A549 (cell line): ENCODE results near the gene SHKBP1.

Experiments used
- CBX8 ChIP-seq: fragments of 200-600 bp; sonication (generic); IDR thresholded peaks from 2 replicates; pipeline ENCODE4 v1.6.1; 2016
- CHD4 ChIP-seq: fragments of 200-600 bp; sonication (generic); IDR thresholded peaks from 2 replicates; pipeline ENCODE4 v1.6.1; 2016; ENCODE audit warnings: antibody characterized with exemption, mild to moderate bottlenecking, borderline replicate concordance
- EHMT2 ChIP-seq: fragments of 200-600 bp; sonication (generic); IDR thresholded peaks from 2 replicates; pipeline ENCODE4 v1.6.1; 2016; ENCODE audit warnings: antibody characterized with exemption, low read depth, mild to moderate bottlenecking, moderate library complexity
- ESRRA ChIP-seq: fragments of 150-350 bp; IDR thresholded peaks from 2 replicates; pipeline ENCODE4 v1.6.1; 2014; ENCODE audit warnings: mild to moderate bottlenecking, low read length, borderline replicate concordance
- FOSL2 ChIP-seq, 2 experiments: fragments of 450-650 bp in 1 of 2; fragments of >200 bp in 1 of 2; sonication (Bioruptor Twin) in 1 of 2; formaldehyde crosslinking; IDR thresholded peaks; 2 replicates each; pipeline versions ENCODE4 v1.5.0 to v1.6.1; 2016 to 2020; ENCODE audit warnings: mild to moderate bottlenecking in 1 of 2, moderate library complexity in 1 of 2
- HOXA7 ChIP-seq: fragments of 250-450 bp; sonication (Bioruptor Pico); IDR thresholded peaks from 2 replicates; pipeline ENCODE4 v1.5.0; 2020; ENCODE audit warnings: mild to moderate bottlenecking, moderate library complexity
- MAX ChIP-seq: IDR thresholded peaks from 2 replicates; pipeline ENCODE4 v1.6.1; 2012
- MAZ ChIP-seq: fragments of 150-350 bp; IDR thresholded peaks from 2 replicates; pipeline ENCODE4 v1.6.1; 2014; ENCODE audit warnings: antibody characterized with exemption, low read depth, low read length, borderline replicate concordance
- POLR2A ChIP-seq: IDR thresholded peaks from 2 replicates; pipeline ENCODE4 v1.6.1; 2012; ENCODE audit warnings: mild to moderate bottlenecking, low read length
- POLR2AphosphoS2 ChIP-seq: conservative IDR thresholded peaks from 2 replicates; pipeline ENCODE4 v1.6.1; 2012; ENCODE audit warnings: low read length, improper control_type of control experiment, inconsistent platforms
- RAD21 ChIP-seq, 2 experiments: fragments of >200 bp in 1 of 2; sonication (Bioruptor Twin) in 1 of 2; formaldehyde crosslinking in 1 of 2; IDR thresholded peaks in 1 of 2; conservative IDR thresholded peaks in 1 of 2; 2 replicates in 1 of 2; 3 replicates in 1 of 2; pipeline ENCODE4 v1.6.1; 2012 to 2018; ENCODE audit warnings: inconsistent platforms in 1 of 2
- RARB ChIP-seq: fragments of 250-450 bp; sonication (Bioruptor Pico); IDR thresholded peaks from 2 replicates; pipeline ENCODE4 v1.8.0; 2021; ENCODE audit warnings: mild to moderate bottlenecking, moderate library complexity
- TF ChIP-seq, protein P1 (sequence below): IDR thresholded peaks from 2 replicates; pipeline ENCODE4 v1.6.1; 2012
- TF ChIP-seq, protein P2 (sequence below): fragments of >200 bp; sonication (Bioruptor Twin); formaldehyde crosslinking; IDR thresholded peaks from 3 replicates; pipeline ENCODE4 v1.5.1; 2016

- TF ChIP-seq HOXA7 (CRISPR knock-in tag) (no peak), POLR2A (no peak; the same call in 1 of the 2 replicates), MAX (no peak), FOSL2 (IDR thresholded peaks at IDR 0.05) (no peak), FOSL2 (CRISPR knock-in tag; IDR thresholded peaks at IDR 0.05) (no peak), POLR2AphosphoS2 (no peak), RAD21 (conservative IDR thresholded peaks at IDR 0.05 in 1 of 2, IDR thresholded peaks at IDR 0.05 in 1 of 2) (no peak), CHD4 (no peak), RARB (CRISPR knock-in tag) (no peak), EHMT2 (no peak), CBX8 (no peak), MAZ (no peak), ESRRA (no peak)
- TF ChIP-seq, protein P1, sequence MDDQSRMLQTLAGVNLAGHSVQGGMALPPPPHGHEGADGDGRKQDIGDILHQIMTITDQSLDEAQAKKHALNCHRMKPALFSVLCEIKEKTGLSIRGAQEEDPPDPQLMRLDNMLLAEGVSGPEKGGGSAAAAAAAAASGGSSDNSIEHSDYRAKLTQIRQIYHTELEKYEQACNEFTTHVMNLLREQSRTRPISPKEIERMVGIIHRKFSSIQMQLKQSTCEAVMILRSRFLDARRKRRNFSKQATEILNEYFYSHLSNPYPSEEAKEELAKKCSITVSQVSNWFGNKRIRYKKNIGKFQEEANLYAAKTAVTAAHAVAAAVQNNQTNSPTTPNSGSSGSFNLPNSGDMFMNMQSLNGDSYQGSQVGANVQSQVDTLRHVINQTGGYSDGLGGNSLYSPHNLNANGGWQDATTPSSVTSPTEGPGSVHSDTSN, result no peak
- TF ChIP-seq, protein P2, sequence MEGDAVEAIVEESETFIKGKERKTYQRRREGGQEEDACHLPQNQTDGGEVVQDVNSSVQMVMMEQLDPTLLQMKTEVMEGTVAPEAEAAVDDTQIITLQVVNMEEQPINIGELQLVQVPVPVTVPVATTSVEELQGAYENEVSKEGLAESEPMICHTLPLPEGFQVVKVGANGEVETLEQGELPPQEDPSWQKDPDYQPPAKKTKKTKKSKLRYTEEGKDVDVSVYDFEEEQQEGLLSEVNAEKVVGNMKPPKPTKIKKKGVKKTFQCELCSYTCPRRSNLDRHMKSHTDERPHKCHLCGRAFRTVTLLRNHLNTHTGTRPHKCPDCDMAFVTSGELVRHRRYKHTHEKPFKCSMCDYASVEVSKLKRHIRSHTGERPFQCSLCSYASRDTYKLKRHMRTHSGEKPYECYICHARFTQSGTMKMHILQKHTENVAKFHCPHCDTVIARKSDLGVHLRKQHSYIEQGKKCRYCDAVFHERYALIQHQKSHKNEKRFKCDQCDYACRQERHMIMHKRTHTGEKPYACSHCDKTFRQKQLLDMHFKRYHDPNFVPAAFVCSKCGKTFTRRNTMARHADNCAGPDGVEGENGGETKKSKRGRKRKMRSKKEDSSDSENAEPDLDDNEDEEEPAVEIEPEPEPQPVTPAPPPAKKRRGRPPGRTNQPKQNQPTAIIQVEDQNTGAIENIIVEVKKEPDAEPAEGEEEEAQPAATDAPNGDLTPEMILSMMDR, result no peak
These were observed 9.9 kb downstream of the SHKBP1 start for GRCh38 chr19:40586611-40587010.
